HG03432 (cell line): Measurements from ENCODE around the gene RASA3.
"Not testable (repeated sequence)": the region's sequence is repeated elsewhere in the genome, so short reads cannot be mapped to it uniquely, and the experiment has no call there.

ENCODE experiments used
- ATAC-seq: cut with Tn5 transposase; IDR thresholded peaks from one replicate; pipeline ENCODE4 v1.9.1; 2021; ENCODE audit warnings: mild to moderate bottlenecking, moderate library complexity; ENCODE audit not compliant: unreplicated experiment

The RASA3 gene

GRCh38 chr13:114103289-114103621 is 29.2 kb downstream of the RASA3 start:
- ATAC-seq: not testable (repeated sequence)

- ATAC-seq: no peak
Observed at GRCh38 chr13:114102521-114103288, 29.7 kb downstream of the RASA3 start.

GRCh38 chr13:114102131-114102520 is 30.3 kb downstream of the RASA3 start:
- ATAC-seq: no peak

GRCh38 chr13:114101358-114102130 is 30.9 kb downstream of the RASA3 start:
- no peak for ATAC-seq

GRCh38 chr13:114100446-114101357 is 31.7 kb downstream of the RASA3 start:
- no peak for ATAC-seq

GRCh38 chr13:114099918-114100445 is 32.4 kb downstream of the RASA3 start:
- ATAC-seq: no peak

- no peak for ATAC-seq
Observed at GRCh38 chr13:114099191-114099590, 33.2 kb downstream of the RASA3 start.

- not testable (repeated sequence) for ATAC-seq
Observed at GRCh38 chr13:114098689-114099056, 33.8 kb downstream of the RASA3 start.

GRCh38 chr13:114097893-114098688 is 34.3 kb downstream of the RASA3 start:
- ATAC-seq: no peak

GRCh38 chr13:114097212-114097892 is 35.1 kb downstream of the RASA3 start:
- ATAC-seq: no peak

GRCh38 chr13:114096811-114097211 is 35.6 kb downstream of the RASA3 start:
- no peak for ATAC-seq

- no peak for ATAC-seq
Observed at GRCh38 chr13:114096031-114096485, 36.4 kb downstream of the RASA3 start.

- ATAC-seq: no peak
Observed at GRCh38 chr13:114095486-114095885, 36.9 kb downstream of the RASA3 start.

GRCh38 chr13:114093118-114093517 is 39.3 kb downstream of the RASA3 start:
- ATAC-seq: no peak

- ATAC-seq: no peak
Observed at GRCh38 chr13:114092468-114092867, 40.0 kb downstream of the RASA3 start.

GRCh38 chr13:114090476-114090875 is 41.9 kb downstream of the RASA3 start:
- ATAC-seq: no peak

GRCh38 chr13:114089751-114090400 is 42.5 kb downstream of the RASA3 start:
- no peak for ATAC-seq

GRCh38 chr13:114089341-114089740 is 43.1 kb downstream of the RASA3 start:
- ATAC-seq: no peak

- no peak for ATAC-seq
Observed at GRCh38 chr13:114088863-114089262, 43.6 kb downstream of the RASA3 start.
